HL-60/S4 (cell line): Measurements from ENCODE around the gene SLC66A2.

Source experiments
- in situ Hi-C: fragments of 300-500 bp; cut with MboI; formaldehyde crosslinking; loops from 2 replicates; pipeline ENCODE4 v1.14.3; 2022; ENCODE audit warnings: low sequenced_read_pairs

Gene SLC66A2

DNA sequence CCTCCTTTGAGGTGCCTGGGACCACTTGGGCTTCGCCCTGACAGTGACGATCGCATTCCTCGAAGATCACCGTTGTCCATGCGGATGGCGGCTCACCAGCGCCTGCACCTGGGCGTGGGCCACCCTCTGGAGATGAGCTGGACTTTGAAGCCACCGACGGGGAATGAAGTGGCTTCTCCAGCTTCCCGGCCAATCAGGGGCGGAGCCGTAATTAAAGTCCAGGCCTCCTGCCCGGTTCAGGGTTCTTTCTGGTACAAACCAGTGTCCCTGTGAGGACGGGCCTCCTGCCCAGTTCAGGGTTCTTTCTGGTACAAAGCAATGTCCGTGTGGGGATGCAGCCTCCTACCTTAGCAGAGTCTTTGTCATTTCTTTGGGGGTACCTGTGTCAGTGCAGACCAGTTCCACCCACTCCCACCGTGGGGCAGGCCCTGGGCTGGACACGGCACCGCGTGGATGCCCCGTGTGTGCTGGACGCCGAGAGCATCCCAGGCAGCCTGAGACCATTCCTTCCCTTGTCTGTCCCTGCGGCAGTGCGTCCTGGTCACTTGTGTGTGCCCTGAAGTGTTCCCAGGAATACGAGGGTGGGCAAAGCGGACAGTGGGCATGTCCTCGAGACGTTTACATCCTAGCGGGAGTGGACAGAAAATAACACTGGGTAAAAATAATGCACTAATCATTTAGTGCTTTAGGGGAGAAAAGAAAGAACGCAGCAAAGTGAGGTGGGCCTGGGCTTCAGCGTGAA lies 98.7 kb downstream of the SLC66A2 start:
- in situ Hi-C loops, result no loop called here
